Small intestine (tissue), 7 donors: ENCODE data around the gene CEBPE. TPM values are rescaled to one million over a fixed set of nuclear protein-coding genes. Genes with fewer than 3 reads are reported as not detected.

ENCODE experiments used
- DNase-seq, 2 donors: peaks; one replicate each; pipeline versions ENCODE4 v3.0.0 to v3.0.0-alpha.2; 2013
- FAIRE-seq: peaks from 2 replicates; lab custom pipeline; 2012; peaks lifted over from hg19 to GRCh38; lab: Jason Lieb, UNC
- H3K27ac ChIP-seq, 3 donors: one replicate each; pipeline ENCODE4 v1.5.1; 2013; ENCODE audit warnings: low read length in 2 of 3, mild to moderate bottlenecking in 2 of 3, control low read depth in 1 of 3, inconsistent platforms in 1 of 3, low read depth in 1 of 3, moderate library complexity in 1 of 3
- H3K27me3 ChIP-seq, 3 donors: one replicate each; pipeline ENCODE4 v1.6.1; 2013; ENCODE audit warnings: low read length in 3 of 3, inconsistent platforms in 1 of 3; ENCODE audit not compliant: control insufficient read depth in 3 of 3, insufficient read depth in 3 of 3
- H3K36me3 ChIP-seq, 3 donors: one replicate each; pipeline ENCODE4 v1.6.1; 2013; ENCODE audit warnings: low read length in 3 of 3, inconsistent platforms in 1 of 3, low read depth in 1 of 3, mild to moderate bottlenecking in 1 of 3, moderate library complexity in 1 of 3; ENCODE audit not compliant: control insufficient read depth in 3 of 3, insufficient read depth in 2 of 3
- H3K4me1 ChIP-seq, 3 donors: one replicate each; pipeline ENCODE4 v1.6.1; 2013; ENCODE audit warnings: low read length in 2 of 3, inconsistent platforms in 1 of 3, low read depth in 1 of 3, mild to moderate bottlenecking in 1 of 3, moderate library complexity in 1 of 3; ENCODE audit not compliant: control insufficient read depth in 3 of 3, insufficient read depth in 2 of 3
- H3K4me3 ChIP-seq, 3 donors: one replicate each; pipeline ENCODE4 v1.5.1; 2013; ENCODE audit warnings: low read length in 3 of 3, control low read depth in 1 of 3, inconsistent platforms in 1 of 3, low read depth in 1 of 3, mild to moderate bottlenecking in 1 of 3, moderate library complexity in 1 of 3
- H3K9me3 ChIP-seq, 2 donors: one replicate each; pipeline ENCODE4 v1.6.1; 2013; ENCODE audit warnings: low read depth in 1 of 2, low read length in 1 of 2; ENCODE audit not compliant: control insufficient read depth in 2 of 2, insufficient read depth in 1 of 2
- WGBS, 3 donors: extraction: QIAGEN DNeasy Blood & Tissue Kit; methylation state at CpG; one replicate each; pipeline ENCODE4 v1.1.7; 2013; 5-methylcytosine and 5-hydroxymethylcytosine counted together
- polyA plus RNA-seq, 4 donors: library from polyadenylated mRNA; stranded (reverse) in 3 of 4; unstranded in 1 of 4; fragments of 200-250 nt in 3 of 4; fragments of 120-200 nt in 1 of 4; gene quantifications; one replicate each; pipeline versions ENCODE4 v1.2.1 to v1.2.3, GENCODE V29; 2013
- donor health status: healthy with polysubstance abuse.
- donor health status: control.
- donor health status: control.
- donor health status: Bipolar disorder and iron deficiency.
- donor health status: healthy.

The CEBPE gene
- polyA plus RNA-seq, 4 donors = 0.13 to 0.81 TPM; not detected in 2

GRCh38 chr14:23099212-23099861, 19.7 kb downstream of the CEBPE start:
- Histone ChIP-seq H3K27ac (no peak overlapping the region), H3K36me3 (peaks cover 3 to 16% (median 5%) of the 10 kb centered on the region in 3 donors), H3K4me3 (no peak overlapping the region), H3K27me3 (peaks cover 0 to 7% (median 0%) of the 10 kb centered on the region in 3 donors), H3K4me1 (peaks cover 0 to 8% (median 8%) of the 10 kb centered on the region in 3 donors), H3K9me3 (no peaks in the 10 kb centered on the region)
- DNase-seq = no peak
- 58 to 87% (median 61%) methylated on average over 10 of the region's 10 CpGs for WGBS, 3 donors
- FAIRE-seq = no peak

DNA sequence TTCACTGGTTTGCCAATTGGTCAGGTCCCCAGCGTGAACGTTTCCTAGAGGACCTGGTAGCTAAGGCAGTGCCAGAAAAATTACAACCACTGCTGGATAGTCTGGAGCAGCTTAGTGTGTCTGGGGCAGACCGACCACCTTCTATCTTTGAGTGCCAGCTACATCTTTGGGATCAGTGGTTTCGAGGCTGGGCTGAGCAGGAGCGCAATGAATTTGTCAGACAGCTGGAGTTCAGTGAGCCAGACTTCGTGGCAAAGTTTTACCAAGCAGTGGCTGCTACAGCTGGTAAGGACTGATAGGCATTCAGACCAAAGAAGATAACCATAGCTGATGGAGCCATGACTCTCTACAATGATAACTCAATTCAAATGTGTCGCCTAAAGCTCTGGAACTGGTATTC, 21.3 kb downstream of the CEBPE start:
- H3K36me3 ChIP-seq = peaks cover 3 to 16% (median 5%) of the 10 kb centered on the region in 3 donors
- H3K9me3 ChIP-seq = no peaks in the 10 kb centered on the region
- H3K27me3 ChIP-seq = no peaks in the 10 kb centered on the region
- WGBS, 3 donors = 86 to 92% (median 89%) methylated on average over 7 of the region's 7 CpGs
- DNase-seq = no peak
- H3K27ac ChIP-seq = no peak overlapping the region
- FAIRE-seq = no peak
- no peak overlapping the region for H3K4me3 ChIP-seq
- peaks cover 0 to 20% (median 18%) of the 10 kb centered on the region in 3 donors for H3K4me1 ChIP-seq

- 0% methylated on average over 46 of the region's 46 CpGs for WGBS, 3 donors
- Histone ChIP-seq H3K27me3 (no peaks in the 10 kb centered on the region), H3K4me3 (peak within 1 kb of the TSS; percentile 48 to 81 (median 75)), H3K36me3 (peaks cover 6 to 27% (median 9%) of the 10 kb centered on the region in 3 donors), H3K9me3 (no peaks in the 10 kb centered on the region), H3K27ac (peak within 1 kb of the TSS; percentile 96 to 100 (median 98)), H3K4me1 (peaks cover 0 to 23% (median 18%) of the 10 kb centered on the region in 3 donors)
- DNase-seq = peak; percentile 100
- peak; percentile 97 for FAIRE-seq
These were observed 23.6 kb downstream of the CEBPE start, which contains the start of gene C14orf119 for GRCh38 chr14:23095196-23096108. C14orf119 (plus strand) TSS chr14:23095505; CDS start chr14:23097659, 2,154 bp downstream.

DNA sequence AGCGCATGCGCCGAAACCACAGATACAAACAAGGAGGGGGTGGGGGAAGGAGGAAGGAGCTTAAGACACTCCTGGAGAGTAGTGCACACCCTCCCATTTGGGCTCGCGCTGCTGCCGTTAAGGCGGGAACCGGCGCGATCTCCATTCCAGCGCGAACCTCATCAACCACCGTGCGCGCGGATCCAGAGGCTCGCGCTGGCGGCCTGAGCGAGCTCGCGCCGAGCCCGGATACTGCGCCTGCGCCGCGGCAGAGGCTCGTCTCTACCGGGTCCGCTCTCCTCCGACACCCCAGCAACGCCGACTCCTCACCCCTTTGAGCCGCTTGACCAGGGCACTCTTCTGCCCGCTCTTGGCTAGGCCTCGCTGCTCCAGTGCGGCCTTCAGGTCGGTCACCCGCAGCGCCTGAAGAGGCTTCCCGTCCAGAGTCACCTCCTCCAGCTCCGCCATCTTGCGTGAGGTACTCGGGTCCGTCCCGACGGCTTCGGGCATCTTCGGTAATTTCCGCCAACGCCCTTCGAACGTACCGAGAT, 24.3 kb downstream of the CEBPE start, which contains the start of gene ACIN1:
TSS of gene ACIN1 (minus strand) at position 471 of the 530 bp plus-strand sequence. CDS start at position 447, 24 bp downstream.
- peaks cover 0 to 23% (median 18%) of the 10 kb centered on the region in 3 donors for H3K4me1 ChIP-seq
- 0% methylated on average over 50 to 55 of the region's 55 CpGs for WGBS, 3 donors
- H3K4me3 ChIP-seq = peak within 1 kb of the TSS; percentile 48 to 81 (median 75)
- FAIRE-seq = no peak
- peak in 1 of 2 donors; percentile 78 for DNase-seq
- H3K36me3 ChIP-seq = peaks cover 9 to 32% (median 13%) of the 10 kb centered on the region in 3 donors
- H3K27ac ChIP-seq = peak within 1 kb of the TSS; percentile 96 to 100 (median 98)
- H3K27me3 ChIP-seq = no peaks in the 10 kb centered on the region
- H3K9me3 ChIP-seq = no peaks in the 10 kb centered on the region

GRCh38 chr14:23093991-23094665, 24.9 kb downstream of the CEBPE start:
- Histone ChIP-seq H3K4me3 (peak overlapping the region; percentile 37 to 81 (median 71)), H3K4me1 (peaks cover 0 to 23% (median 18%) of the 10 kb centered on the region in 3 donors), H3K36me3 (peaks cover 15 to 29% (median 17%) of the 10 kb centered on the region in 3 donors), H3K27me3 (no peaks in the 10 kb centered on the region), H3K9me3 (no peaks in the 10 kb centered on the region), H3K27ac (peak overlapping the region; percentile 92 to 98 (median 96))
- 0 to 1% (median 0%) methylated on average over 14 of the region's 14 CpGs for WGBS, 3 donors
- FAIRE-seq (no peak), DNase-seq (no peak)

DNA sequence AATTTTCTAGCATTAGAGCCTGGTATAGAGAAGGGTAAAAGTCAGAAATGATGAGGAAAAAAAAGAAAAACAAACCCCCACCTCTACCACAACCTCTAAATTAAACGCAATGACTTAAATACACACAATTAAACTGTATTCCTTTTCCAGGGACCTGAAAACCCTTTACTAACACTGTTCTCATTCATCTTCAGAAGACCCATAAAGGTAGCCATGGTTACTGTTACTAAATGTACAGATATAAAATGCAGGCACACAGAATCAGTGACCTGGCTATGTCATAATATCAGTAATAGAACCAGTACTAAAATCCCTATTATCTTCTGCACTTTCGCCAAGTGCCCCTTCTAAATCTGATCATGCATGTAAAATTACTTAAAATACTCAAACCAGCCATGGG, 25.5 kb downstream of the CEBPE start:
- Histone ChIP-seq H3K27ac (no peak overlapping the region), H3K4me1 (peaks cover 0 to 23% (median 18%) of the 10 kb centered on the region in 3 donors), H3K9me3 (no peaks in the 10 kb centered on the region), H3K36me3 (peaks cover 15 to 30% (median 16%) of the 10 kb centered on the region in 3 donors), H3K4me3 (peak overlapping the region in 2 of 3 donors; percentile 71 to 81), H3K27me3 (no peaks in the 10 kb centered on the region)
- DNase-seq = no peak
- 68 to 75% (median 71%) methylated on average over 2 of the region's 2 CpGs for WGBS, 3 donors
- no peak for FAIRE-seq

DNA sequence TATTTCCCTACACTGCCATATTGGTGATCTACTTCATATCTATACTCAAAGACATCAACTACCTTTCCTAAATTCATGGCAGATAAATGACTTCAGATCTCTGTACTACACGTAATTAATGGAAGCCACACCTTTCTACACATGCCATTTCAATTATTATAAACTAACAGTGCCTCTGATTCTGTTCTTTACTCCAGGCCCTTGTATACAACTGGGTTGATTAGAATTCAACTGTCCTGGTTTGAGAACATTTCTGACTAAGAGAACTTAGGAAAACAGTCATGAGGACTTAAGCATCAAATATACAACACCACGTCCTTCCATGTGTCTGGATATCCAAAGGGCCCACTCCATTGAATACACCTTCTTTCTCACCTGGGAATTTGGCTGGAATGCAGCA, 26.0 kb downstream of the CEBPE start:
- Histone ChIP-seq H3K27ac (no peak overlapping the region), H3K4me1 (peaks cover 0 to 23% (median 18%) of the 10 kb centered on the region in 3 donors), H3K9me3 (no peaks in the 10 kb centered on the region), H3K27me3 (no peaks in the 10 kb centered on the region), H3K36me3 (peaks cover 14 to 30% (median 15%) of the 10 kb centered on the region in 3 donors), H3K4me3 (no peak overlapping the region)
- 44 to 65% (median 60%) methylated on average over 2 of the region's 2 CpGs for WGBS, 3 donors
- DNase-seq (no peak), FAIRE-seq (no peak)
